ENCODE data around the gene MED17.

Gene MED17

DNA sequence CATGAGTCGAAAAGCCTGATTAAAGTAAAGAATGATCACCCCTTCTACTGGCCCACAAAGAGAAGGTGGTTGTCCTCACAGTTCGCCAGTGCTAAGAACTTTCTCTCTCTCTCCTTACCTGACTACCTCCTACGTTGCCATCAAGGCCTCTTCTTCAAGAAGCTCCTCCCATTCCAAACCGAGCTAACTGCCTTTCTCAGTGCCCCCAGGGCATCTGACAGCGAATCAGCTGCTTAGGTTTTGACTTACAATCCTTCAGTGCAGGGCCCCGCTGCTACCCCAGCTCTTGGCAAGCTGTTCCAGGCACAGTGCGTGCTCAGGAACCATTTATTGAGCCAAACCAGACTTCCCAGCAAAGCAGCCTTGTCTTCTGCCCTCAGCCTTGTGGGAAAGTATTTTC, 60.5 kb downstream of the MED17 start:
- Mint-ChIP-seq H3K36me3 (no peaks in the 10 kb centered on the region), H3K4me3 (no peak overlapping the region), H3K27ac (no peak overlapping the region), H3K9me3 (ENCODE audit: low read depth) (no peaks in the 10 kb centered on the region), H3K27me3 (peaks cover 5% of the 10 kb centered on the region), H3K4me1 (ENCODE audit: low read depth) (peaks cover 3% of the 10 kb centered on the region)

DNA sequence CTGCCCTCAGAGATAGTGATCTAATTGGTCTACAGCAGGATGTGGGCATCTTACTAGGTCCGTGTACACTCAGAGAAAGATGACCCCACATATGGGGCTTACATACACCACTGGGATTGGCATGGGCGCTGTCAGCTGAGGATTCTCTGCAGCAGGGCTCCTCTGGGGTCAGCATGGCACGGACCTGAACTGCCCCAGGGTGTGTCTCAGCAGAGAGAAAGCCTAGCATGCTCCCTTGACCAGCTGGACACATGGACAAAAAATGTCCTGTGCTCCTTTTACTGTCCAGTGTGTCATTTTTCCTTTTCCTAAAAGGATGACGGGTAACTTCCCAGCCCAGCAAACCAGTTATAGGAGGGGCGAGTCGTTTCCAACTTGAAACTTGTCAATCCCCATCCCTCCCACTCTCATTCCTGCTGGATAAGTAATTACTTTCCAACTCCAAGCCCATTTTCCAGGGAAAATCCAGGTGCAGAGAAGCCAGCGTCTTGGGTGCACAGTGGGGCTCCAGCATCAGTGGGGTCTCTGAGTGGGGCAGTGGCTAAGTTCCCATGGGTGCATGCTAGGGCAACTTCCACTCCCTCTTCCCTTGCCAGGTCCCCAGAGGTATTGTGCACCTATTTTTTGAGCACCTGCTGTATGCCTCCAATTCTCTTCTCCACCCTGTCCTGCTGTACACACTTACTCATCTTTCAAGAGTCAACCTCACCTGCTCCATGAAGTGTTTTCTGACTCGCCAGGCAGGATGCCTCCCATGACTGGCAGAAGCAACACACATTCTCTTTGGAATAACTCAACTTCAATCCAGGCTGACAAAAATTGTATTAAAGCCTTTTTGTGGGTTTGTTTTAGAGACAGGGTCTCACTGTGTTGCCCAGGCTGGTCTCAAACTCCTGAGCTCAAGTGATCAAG, 61.4 kb downstream of the MED17 start:
- no peaks in the 10 kb centered on the region for H3K36me3 Mint-ChIP-seq
- peaks cover 7% of the 10 kb centered on the region for H3K27me3 Mint-ChIP-seq
- no peak overlapping the region for H3K4me3 Mint-ChIP-seq
- peaks cover 4% of the 10 kb centered on the region for H3K4me1 Mint-ChIP-seq (ENCODE audit: low read depth)
- H3K27ac Mint-ChIP-seq = no peak overlapping the region
- no peaks in the 10 kb centered on the region for H3K9me3 Mint-ChIP-seq (ENCODE audit: low read depth)

DNA sequence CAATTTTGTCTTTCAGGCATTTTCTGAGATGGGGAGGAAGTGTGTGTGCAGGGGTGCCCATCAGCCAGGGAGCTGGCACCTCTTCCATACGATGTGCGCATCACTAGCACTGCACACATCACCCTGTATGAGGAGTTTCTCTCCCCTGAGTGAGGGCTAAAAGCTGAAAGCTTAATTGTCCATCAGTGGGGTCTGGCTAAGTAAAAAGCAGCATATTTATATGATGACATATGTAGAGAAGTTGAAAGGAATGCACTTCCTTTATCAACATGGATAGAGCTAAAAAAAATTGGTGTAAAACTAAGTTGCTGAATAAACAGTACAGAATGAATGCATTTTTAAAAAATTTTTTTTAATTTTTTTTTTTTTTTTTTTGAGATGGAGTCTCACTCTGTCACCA, 62.3 kb downstream of the MED17 start:
- no peak overlapping the region for H3K4me3 Mint-ChIP-seq
- H3K27ac Mint-ChIP-seq = no peak overlapping the region
- peaks cover 6% of the 10 kb centered on the region for H3K4me1 Mint-ChIP-seq (ENCODE audit: low read depth)
- H3K27me3 Mint-ChIP-seq = peaks cover 8% of the 10 kb centered on the region
- H3K9me3 Mint-ChIP-seq (ENCODE audit: low read depth) = no peaks in the 10 kb centered on the region
- no peaks in the 10 kb centered on the region for H3K36me3 Mint-ChIP-seq

DNA sequence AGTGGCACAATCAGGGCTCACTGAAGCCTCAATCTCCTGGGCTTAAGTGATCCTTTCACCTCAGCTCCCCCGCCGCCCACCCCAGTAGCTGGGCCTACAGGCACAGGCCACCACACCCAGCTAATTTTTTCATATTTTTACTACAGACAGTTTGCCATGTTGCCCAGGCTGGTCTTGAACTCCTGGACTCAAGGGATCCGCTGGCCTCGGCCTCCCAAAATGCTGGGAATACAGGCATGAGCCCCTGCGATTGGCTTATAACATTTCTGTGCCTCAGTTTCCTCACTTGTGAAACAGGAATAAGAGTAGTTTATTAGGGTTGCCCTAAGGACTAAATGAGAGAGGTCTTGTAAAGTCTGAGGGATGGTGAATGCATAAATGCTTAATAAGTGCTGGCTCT, 65.1 kb downstream of the MED17 start:
- H3K36me3 Mint-ChIP-seq = no peaks in the 10 kb centered on the region
- H3K27ac Mint-ChIP-seq = no peak overlapping the region
- H3K4me1 Mint-ChIP-seq (ENCODE audit: low read depth) = peaks cover 6% of the 10 kb centered on the region
- H3K9me3 Mint-ChIP-seq (ENCODE audit: low read depth) = no peaks in the 10 kb centered on the region
- peak overlapping the region; percentile 59 for H3K4me3 Mint-ChIP-seq
- peaks cover 8% of the 10 kb centered on the region for H3K27me3 Mint-ChIP-seq

DNA sequence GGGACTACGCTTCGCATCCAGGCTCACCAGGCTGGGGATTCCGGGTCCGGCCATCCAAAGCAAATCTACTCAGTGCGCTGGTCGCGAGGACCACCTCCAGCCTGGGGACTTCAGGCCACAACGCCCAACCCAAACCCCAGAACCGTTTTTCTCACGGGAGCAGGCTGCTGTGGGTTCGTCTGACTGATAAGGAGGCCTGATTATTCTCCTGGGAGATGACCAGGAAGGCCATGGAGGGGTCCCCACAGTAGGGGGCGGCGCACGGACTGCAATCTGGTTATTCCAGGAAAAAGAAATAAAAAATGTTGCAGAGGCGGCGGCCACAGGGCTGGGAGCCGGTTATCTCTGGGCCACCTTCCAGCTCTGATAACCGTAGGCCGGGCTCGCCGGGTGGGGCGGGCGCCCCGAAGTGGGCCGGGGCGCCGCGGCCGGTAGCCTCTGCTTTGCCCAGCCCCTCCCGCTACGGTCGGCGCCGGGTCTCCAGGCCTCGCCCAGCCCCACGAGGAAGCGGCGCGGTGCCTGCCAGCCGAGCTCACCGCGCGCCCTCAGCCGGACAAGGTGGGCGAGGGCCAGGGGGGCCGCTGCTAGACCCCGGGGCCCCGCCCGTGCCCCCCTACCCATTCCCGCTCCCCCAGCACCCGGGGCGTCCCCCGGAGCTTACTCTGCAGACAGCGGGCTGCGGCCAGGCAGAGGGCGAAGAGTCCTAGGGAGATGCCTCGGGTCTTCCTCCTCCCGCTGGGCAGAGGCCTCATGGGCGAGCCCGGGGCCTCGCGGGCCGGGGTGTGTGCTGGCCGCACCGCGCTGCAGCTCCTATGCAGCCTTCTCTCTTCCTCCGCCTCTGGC, 65.9 kb downstream of the MED17 start:
- Mint-ChIP-seq H3K4me1 (ENCODE audit: low read depth) (peaks cover 6% of the 10 kb centered on the region), H3K36me3 (no peaks in the 10 kb centered on the region), H3K27ac (no peak overlapping the region), H3K9me3 (ENCODE audit: low read depth) (no peaks in the 10 kb centered on the region), H3K27me3 (peaks cover 9% of the 10 kb centered on the region), H3K4me3 (peak overlapping the region; percentile 59)

DNA sequence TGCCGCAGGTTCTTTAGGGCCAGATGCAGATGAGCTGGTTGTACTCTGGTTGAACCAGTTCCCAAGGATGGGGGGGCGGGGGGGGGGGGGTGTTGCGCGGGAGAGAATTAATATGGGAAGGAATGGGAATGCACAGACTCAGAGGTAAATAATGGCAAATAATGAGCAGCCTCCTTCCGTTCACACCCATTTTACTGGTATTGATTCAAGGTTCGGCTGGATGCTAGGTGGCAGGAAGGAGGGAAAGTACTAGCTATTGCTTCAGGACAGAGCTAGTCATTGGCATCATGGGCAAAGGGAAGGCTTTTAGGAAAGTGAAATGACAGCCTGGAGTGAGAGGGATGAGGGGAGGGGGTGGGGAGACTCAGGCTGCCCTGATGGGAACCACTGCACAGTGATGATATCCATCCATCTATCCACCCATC, 66.5 kb downstream of the MED17 start, which contains the start of gene VSTM5:
Gene VSTM5, minus strand, starts transcription at position 25 of the 425 bp plus-strand sequence. CDS start 116 bp downstream, outside the sequence.
- no peak within 1 kb of the TSS for H3K27ac Mint-ChIP-seq
- H3K4me3 Mint-ChIP-seq = peak within 1 kb of the TSS; percentile 59
- H3K27me3 Mint-ChIP-seq = peaks cover 10% of the 10 kb centered on the region
- H3K9me3 Mint-ChIP-seq (ENCODE audit: low read depth) = no peaks in the 10 kb centered on the region
- peaks cover 6% of the 10 kb centered on the region for H3K4me1 Mint-ChIP-seq (ENCODE audit: low read depth)
- no peaks in the 10 kb centered on the region for H3K36me3 Mint-ChIP-seq

DNA sequence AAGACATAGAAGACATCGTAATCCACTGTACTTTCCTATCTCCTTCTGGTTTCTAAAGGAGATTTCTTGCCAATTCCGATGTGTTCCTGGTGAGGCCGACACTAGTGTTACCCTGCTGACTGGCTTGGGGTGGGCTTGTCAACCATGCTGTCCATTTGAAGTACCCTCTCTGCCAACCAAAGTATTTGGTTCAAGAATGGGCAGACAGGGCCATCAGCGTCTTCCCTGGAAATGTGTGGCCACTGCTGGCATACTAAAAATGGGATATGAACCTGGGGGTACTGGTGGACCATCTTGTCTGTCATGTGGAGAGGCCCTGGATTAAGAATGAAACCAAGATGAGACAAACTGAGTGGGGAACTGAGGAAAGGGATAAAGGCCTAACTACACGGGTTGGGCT, 68.2 kb downstream of the MED17 start:
- Mint-ChIP-seq H3K4me3 (no peak overlapping the region), H3K4me1 (ENCODE audit: low read depth) (peaks cover 6% of the 10 kb centered on the region), H3K27me3 (peaks cover 10% of the 10 kb centered on the region), H3K27ac (no peak overlapping the region), H3K9me3 (ENCODE audit: low read depth) (no peaks in the 10 kb centered on the region), H3K36me3 (no peaks in the 10 kb centered on the region)

DNA sequence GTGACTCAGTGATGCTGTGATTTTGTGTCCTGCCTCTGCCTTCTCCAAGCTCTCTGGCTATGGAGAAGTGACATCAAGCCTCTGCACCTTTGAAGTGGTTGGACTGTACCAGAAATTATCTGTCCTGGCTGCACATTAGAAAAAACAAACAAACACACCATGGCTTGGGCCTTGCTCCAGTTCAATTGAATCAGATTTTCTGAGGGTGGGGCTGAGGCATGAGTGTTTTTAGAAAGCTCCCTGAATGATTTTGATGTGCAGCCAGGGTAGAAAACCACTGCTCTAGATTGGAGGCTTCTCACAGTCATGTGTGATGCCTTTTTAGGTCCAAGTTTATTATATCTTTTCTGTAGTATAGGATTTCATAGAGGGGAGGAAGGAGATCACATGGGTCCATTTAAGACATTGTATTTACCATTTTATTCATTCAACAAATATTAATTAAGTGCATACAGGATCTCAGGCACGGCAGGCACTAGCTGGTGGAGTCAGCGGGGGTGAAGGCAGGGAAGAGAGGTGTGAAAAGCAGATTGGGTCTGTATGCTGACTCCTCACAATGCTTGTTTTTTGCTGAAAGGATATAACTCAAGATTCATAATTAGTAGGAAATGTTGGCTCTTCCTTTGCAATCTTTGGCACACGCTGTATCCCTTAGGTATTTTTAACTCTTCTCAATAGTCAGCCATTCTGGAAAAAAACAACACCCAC, 73.5 kb downstream of the MED17 start:
- Mint-ChIP-seq H3K27me3 (peaks cover 1% of the 10 kb centered on the region), H3K4me3 (no peak overlapping the region), H3K27ac (no peak overlapping the region), H3K36me3 (no peaks in the 10 kb centered on the region), H3K9me3 (ENCODE audit: low read depth) (no peaks in the 10 kb centered on the region), H3K4me1 (ENCODE audit: low read depth) (no peaks in the 10 kb centered on the region)

DNA sequence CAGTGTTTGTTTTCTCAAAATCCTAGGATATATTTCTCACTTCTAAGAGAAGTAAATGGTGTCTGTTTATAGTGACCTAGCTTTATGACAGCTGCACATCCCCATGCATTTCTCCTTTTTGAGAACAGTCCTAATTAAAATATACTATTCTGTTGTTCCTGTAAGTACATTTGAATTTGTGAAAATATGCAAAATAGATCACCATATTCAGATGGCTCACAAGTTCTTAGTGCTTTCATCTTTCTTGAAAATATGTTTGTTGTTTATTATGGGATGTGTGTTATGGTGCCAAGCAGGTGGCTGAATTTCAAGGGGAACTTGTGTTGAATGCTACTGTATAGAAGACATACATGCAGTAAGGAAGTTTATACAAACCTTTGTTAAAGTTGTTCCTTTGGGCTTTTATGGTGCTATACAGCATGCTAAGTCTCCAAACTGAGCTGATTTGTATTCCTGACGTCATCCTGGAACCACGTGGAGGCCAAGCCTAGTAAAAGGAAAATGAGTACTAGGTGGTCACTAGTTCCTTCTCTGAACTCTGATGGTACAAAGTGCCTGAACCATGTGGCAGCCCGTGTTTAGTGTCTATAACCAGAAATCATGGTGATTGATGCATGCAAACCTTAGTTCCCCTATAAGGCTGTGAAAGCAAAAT, 74.2 kb downstream of the MED17 start:
- no peak overlapping the region for H3K4me3 Mint-ChIP-seq
- no peaks in the 10 kb centered on the region for H3K9me3 Mint-ChIP-seq (ENCODE audit: low read depth)
- peaks cover 1% of the 10 kb centered on the region for H3K27me3 Mint-ChIP-seq
- no peaks in the 10 kb centered on the region for H3K4me1 Mint-ChIP-seq (ENCODE audit: low read depth)
- no peak overlapping the region for H3K27ac Mint-ChIP-seq
- no peaks in the 10 kb centered on the region for H3K36me3 Mint-ChIP-seq

DNA sequence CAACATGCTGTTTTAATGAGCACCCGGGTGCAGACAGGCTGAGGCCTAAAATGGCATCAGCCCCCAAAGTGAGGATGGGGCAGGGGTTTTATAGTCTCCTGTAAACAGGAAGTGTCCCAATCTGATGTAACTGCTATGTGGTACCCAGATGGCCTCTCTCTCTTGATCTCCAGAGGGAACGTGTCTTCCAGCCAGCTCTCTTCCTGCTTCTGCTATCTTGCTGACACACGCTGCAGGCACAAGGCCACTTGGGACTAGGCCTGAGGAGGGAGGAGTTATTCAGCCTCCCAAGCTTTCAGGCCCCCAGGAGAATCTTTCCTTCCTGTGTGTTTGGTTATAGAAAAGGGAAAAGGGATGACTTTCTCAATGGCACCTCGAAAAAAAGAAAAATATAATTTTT, 77.7 kb downstream of the MED17 start:
- no peaks in the 10 kb centered on the region for H3K4me1 Mint-ChIP-seq (ENCODE audit: low read depth)

More for the DNA sequence above, 77.7 kb downstream of the MED17 start:
- Mint-ChIP-seq H3K9me3 (ENCODE audit: low read depth) (no peaks in the 10 kb centered on the region), H3K36me3 (no peaks in the 10 kb centered on the region), H3K27ac (no peak overlapping the region), H3K27me3 (no peaks in the 10 kb centered on the region), H3K4me3 (no peak overlapping the region)
